HL-60 (cell line): Measurements from ENCODE around the gene TNRC18.
"Not testable (repeated sequence)": the region's sequence is repeated elsewhere in the genome, so short reads cannot be mapped to it uniquely, and the experiment has no call there.

ENCODE experiments used
- DNase-seq, 2 experiments: peaks; one replicate each; pipeline ENCODE4 v3.0.0-alpha.2; 2010 to 2020; ENCODE audit warnings: low read depth in 1 of 2, low spot score in 1 of 2
- H3K27ac ChIP-seq: fragments of 250-450 bp; sonication (Bioruptor Pico); replicated peaks from 2 replicates; pipeline ENCODE4 v1.5.1; 2020; ENCODE audit warnings: mild to moderate bottlenecking, moderate library complexity
- H3K27me3 ChIP-seq: fragments of 250-450 bp; sonication (Bioruptor Pico); 2 replicates; pipeline ENCODE4 v1.5.1; 2021; ENCODE audit warnings: mild to moderate bottlenecking, moderate library complexity; ENCODE audit not compliant: insufficient read depth, poor library complexity, severe bottlenecking
- H3K4me3 ChIP-seq: replicated peaks from 2 replicates; pipeline ENCODE4 v1.5.1; 2011; ENCODE audit warnings: mild to moderate bottlenecking, control low read depth, low read length; ENCODE audit not compliant: insufficient read depth
- GABPA ChIP-seq: IDR thresholded peaks from 2 replicates; pipeline ENCODE4 v1.6.1; 2012; ENCODE audit warnings: low read depth
- POLR2AphosphoS5 ChIP-seq: IDR thresholded peaks from 2 replicates; pipeline ENCODE4 v1.6.1; 2012; ENCODE audit warnings: low read depth
- SPI1 ChIP-seq: IDR thresholded peaks from 2 replicates; pipeline ENCODE4 v1.6.1; 2012; ENCODE audit warnings: low read depth, mild to moderate bottlenecking, borderline replicate concordance
- TF ChIP-seq, protein P1 (sequence below): IDR thresholded peaks from one replicate; pipeline ENCODE4 v1.5.1; 2011; ENCODE audit warnings: low read length, control low read depth, inconsistent platforms; ENCODE audit not compliant: insufficient read depth
- TF ChIP-seq, protein P2 (sequence below): IDR thresholded peaks from 2 replicates; pipeline ENCODE4 v1.6.1; 2012; ENCODE audit warnings: low read depth; ENCODE audit not compliant: insufficient replicate concordance

Gene TNRC18

DNA sequence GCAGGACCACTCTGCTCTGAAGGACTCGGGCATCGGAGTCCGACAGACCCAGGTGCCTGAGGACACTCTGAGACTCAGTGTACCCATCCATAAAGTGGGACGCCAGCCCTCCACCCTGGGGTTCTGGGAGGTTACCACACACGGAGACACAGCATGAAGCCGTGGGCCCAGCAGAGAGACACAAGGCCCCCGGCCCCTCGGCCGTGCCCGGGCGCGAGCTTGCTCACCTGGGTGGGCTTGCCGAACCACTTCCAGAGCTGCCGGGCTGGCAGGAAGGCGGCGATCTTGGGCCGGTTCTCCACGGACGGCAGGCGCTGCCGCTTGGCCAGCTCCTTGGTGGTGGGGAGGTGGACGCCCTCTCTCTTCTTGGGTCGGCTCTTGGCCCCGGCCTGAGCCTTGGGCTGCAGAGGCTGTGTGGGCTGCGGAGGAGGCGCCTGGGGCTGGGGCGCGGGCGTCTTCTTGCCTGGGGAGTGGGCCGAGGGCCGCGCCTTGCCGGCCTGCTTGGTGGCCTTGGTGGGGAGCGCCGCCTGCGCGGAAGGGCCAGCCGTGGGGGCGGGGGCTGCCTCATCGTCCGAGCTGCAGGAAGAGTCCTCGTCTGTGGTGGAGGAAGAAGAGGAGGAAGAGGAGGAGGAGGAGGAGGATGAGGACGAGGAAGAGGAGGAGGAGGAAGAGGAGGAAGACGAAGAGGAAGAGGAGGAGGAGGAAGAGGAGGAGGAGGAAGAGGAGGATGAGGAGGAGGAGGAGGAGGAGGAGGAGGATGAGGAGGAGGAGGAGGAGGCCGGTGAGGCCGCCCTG, 111.2 kb downstream of the TNRC18 start:
- not testable (repeated sequence) for H3K4me3 ChIP-seq, DNase-seq, H3K27me3 ChIP-seq, H3K27ac ChIP-seq
- TF ChIP-seq POLR2AphosphoS5 = 0 out of 2 replicates have a peak, but pooled peaks have one; percentile 11

DNA sequence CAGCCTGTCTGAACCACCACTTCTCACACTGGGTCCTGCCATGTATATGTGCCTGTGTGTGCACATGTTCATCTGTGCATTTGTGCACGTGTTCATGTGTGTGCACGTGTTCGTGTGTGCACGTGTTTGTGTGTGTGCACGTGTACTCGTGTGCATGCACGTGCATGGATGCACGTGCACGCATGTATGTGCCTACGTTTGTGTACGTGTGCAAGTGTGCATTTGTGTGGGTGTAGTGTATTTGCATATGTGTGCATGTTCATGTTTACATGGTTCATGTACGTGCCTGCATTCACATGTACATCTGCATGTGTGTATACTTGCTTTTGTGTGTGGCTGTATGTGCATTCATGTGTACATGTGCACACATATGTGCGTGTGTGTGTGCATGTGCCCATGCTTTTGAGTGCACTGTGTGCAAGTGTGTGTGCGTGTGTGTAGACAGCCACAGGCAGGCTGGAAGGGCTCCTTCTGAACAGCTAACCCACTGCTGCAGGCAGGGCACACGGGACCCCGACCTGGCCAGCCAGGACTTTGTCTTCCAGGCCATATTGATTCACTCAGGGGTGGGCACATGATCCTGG, 112.7 kb downstream of the TNRC18 start:
- TF ChIP-seq GABPA (no peak), SPI1 (no peak), POLR2AphosphoS5 (no peak; the same call in 1 of the 2 replicates)
- TF ChIP-seq, protein P1, sequence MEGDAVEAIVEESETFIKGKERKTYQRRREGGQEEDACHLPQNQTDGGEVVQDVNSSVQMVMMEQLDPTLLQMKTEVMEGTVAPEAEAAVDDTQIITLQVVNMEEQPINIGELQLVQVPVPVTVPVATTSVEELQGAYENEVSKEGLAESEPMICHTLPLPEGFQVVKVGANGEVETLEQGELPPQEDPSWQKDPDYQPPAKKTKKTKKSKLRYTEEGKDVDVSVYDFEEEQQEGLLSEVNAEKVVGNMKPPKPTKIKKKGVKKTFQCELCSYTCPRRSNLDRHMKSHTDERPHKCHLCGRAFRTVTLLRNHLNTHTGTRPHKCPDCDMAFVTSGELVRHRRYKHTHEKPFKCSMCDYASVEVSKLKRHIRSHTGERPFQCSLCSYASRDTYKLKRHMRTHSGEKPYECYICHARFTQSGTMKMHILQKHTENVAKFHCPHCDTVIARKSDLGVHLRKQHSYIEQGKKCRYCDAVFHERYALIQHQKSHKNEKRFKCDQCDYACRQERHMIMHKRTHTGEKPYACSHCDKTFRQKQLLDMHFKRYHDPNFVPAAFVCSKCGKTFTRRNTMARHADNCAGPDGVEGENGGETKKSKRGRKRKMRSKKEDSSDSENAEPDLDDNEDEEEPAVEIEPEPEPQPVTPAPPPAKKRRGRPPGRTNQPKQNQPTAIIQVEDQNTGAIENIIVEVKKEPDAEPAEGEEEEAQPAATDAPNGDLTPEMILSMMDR = no peak
- TF ChIP-seq, protein P2, sequence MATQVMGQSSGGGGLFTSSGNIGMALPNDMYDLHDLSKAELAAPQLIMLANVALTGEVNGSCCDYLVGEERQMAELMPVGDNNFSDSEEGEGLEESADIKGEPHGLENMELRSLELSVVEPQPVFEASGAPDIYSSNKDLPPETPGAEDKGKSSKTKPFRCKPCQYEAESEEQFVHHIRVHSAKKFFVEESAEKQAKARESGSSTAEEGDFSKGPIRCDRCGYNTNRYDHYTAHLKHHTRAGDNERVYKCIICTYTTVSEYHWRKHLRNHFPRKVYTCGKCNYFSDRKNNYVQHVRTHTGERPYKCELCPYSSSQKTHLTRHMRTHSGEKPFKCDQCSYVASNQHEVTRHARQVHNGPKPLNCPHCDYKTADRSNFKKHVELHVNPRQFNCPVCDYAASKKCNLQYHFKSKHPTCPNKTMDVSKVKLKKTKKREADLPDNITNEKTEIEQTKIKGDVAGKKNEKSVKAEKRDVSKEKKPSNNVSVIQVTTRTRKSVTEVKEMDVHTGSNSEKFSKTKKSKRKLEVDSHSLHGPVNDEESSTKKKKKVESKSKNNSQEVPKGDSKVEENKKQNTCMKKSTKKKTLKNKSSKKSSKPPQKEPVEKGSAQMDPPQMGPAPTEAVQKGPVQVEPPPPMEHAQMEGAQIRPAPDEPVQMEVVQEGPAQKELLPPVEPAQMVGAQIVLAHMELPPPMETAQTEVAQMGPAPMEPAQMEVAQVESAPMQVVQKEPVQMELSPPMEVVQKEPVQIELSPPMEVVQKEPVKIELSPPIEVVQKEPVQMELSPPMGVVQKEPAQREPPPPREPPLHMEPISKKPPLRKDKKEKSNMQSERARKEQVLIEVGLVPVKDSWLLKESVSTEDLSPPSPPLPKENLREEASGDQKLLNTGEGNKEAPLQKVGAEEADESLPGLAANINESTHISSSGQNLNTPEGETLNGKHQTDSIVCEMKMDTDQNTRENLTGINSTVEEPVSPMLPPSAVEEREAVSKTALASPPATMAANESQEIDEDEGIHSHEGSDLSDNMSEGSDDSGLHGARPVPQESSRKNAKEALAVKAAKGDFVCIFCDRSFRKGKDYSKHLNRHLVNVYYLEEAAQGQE = no peak
- Histone ChIP-seq H3K27ac (no peak overlapping the region), H3K27me3 (no peaks in the 10 kb centered on the region), H3K4me3 (no peak overlapping the region)
- DNase-seq = no peak

DNA sequence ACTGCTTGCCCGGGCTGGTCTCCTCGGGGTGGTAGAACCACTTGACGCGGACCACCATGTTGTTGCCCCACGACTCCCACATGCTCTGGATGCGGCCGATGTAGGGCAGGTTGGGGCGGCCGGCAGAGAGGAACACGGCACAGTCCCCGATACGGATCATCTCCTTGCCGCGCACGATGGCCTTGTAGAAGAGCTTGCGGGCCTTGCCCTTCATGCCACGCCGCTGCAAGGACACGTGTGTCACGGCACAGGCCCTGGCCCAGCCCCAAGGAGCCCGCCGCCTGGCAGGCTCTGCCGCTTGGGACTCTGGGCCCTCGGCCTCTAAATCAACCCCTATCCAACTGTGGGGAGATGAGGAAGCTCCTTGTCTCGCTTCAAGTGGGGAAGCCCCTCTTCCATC, 114.5 kb downstream of the TNRC18 start:
- no peak overlapping the region for H3K27ac ChIP-seq
- TF ChIP-seq, protein P2 = no peak
- TF ChIP-seq, protein P1 = no peak
- TF ChIP-seq SPI1 (no peak), POLR2AphosphoS5 (peak; percentile 31; the same call in 1 of the 2 replicates), GABPA (no peak)
- no peak for DNase-seq
- H3K27me3 ChIP-seq = no peaks in the 10 kb centered on the region
- H3K4me3 ChIP-seq = no peak overlapping the region

DNA sequence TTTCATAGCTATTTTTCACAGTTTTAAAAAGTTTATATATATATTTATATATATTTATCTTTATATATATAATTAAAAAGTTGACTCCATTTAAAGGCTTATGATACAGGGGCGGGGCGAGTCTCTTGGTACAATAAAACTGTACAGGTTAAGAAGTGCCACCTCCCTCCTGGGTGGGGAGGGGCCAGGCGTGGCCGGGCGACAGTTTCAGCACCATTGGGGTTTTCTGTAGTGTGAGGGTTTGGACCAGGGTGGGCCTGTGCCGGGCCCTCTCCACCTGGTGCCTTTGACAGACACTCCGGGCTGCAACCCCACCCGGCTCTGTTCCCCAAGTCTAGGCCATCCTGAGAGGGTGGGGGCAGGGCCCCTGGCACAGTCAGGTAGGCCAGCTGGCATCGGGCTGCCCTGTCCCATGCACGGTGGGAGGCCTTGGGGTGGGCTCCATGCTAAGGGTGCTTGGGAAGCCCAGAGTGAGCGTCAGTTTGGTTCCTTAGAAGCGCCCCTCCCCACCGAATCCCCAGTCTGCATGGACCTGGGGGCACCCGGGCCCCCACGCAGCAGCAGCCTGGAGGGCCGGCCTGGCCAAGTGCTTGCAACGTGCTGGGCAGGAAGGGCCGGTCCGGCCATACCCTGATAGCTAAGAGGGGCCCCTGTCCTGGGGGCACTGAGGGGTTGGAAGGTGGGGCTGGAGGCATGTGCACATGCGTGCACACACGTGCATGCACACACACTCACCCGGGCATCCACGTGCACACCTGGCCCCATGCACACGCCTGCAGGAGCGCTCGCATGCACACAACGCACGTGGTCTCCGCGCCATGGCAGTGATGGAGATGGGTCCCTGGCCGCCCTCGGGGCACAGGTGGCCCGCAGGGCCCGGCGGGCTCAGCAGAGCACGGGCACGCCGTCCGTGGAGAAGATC, 116.2 kb downstream of the TNRC18 start:
- H3K27me3 ChIP-seq, DNase-seq, H3K27ac ChIP-seq, H3K4me3 ChIP-seq: not testable (repeated sequence)

DNA sequence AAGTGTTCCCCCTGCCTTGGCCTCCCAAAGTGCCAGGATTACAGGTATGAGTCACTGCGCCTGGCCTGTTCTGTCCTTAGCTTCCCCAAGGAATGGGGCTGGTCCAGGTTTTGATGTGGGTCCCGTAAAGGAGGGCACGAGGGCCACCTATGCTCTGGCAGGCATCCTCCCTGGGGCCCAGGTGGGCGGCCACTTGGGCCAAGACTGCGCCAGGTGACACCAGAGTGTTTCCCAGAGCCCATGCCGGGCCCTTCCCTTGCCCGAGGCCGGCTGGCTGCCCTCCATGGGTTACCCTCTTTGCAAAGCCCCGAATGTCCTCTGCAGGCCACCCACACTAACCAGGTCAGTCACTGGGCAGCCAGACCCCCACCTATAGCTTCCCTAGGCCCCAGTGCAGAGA, 118.6 kb downstream of the TNRC18 start:
- not testable (repeated sequence) for DNase-seq, H3K4me3 ChIP-seq, H3K27ac ChIP-seq

More for the DNA sequence above, 118.6 kb downstream of the TNRC18 start:
- not testable (repeated sequence) for H3K27me3 ChIP-seq
